A549 (cell line): ENCODE measurements around the gene EDARADD. TPM values are rescaled to one million over a fixed set of nuclear protein-coding genes. Genes with fewer than 3 reads are reported as not detected.

Source experiments
- ATAC-seq, 2 experiments: fragments of 200-7000 bp in 1 of 2; fragments of >200 bp in 1 of 2; cut with Nextera tagmentation in 1 of 2; cut with Tn5 transposase in 1 of 2; 3 replicates each; pipeline versions ENCODE4 v1.8.0 to v1.9.1; 2018 to 2020; ENCODE audit warnings: mild to moderate bottlenecking in 1 of 2, moderate library complexity in 1 of 2
- CTCF ChIA-PET: fragments of 300-600 bp; sonication (Branson Sonifier 250); formaldehyde crosslinking; extraction: SDS; loops from one replicate; lab custom pipeline; 2021; ENCODE audit warnings: antibody characterized with exemption, inconsistent platforms; lab: Yijun Ruan, JAX
- POLR2A ChIA-PET: fragments of 350-600 bp; formaldehyde crosslinking; extraction: SDS; loops from one replicate; lab custom pipeline; 2021; ENCODE audit warnings: antibody characterized with exemption, inconsistent platforms; lab: Yijun Ruan, JAX
- DNase-seq, 2 experiments: peaks; one replicate each; pipeline versions ENCODE4 v3.0.0 to v3.0.0-alpha.2; 2011 to 2016; ENCODE audit warnings: low read depth in 1 of 2, low spot score in 1 of 2
- FAIRE-seq: peaks from 2 replicates; lab custom pipeline; 2011; peaks lifted over from hg19 to GRCh38; lab: Jason Lieb, UNC
- H3K27ac ChIP-seq, 2 experiments: fragments of >200 bp; sonication (Bioruptor Twin); formaldehyde crosslinking; 3 replicates each; pipeline ENCODE4 v1.5.1; 2016 to 2017
- H3K4me1 ChIP-seq: fragments of >200 bp; sonication (Bioruptor Twin); formaldehyde crosslinking; 3 replicates; pipeline ENCODE4 v1.6.1; 2016
- H3K4me2 ChIP-seq: fragments of >200 bp; sonication (Bioruptor Twin); formaldehyde crosslinking; 3 replicates; pipeline ENCODE4 v1.6.1; 2016
- H3K4me3 ChIP-seq: fragments of >200 bp; sonication (Bioruptor Twin); formaldehyde crosslinking; 3 replicates; pipeline ENCODE4 v1.5.1; 2016
- H3K9me3 ChIP-seq: fragments of >200 bp; sonication (Bioruptor Twin); formaldehyde crosslinking; 3 replicates; pipeline ENCODE4 v1.6.1; 2016
- CBX8 ChIP-seq: fragments of 200-600 bp; sonication (generic); IDR thresholded peaks from 2 replicates; pipeline ENCODE4 v1.6.1; 2016
- CEBPB ChIP-seq, 2 experiments: fragments of >200 bp in 1 of 2; sonication (Bioruptor Twin) in 1 of 2; formaldehyde crosslinking in 1 of 2; IDR thresholded peaks; 2 replicates each; pipeline ENCODE4 v1.6.1; 2012 to 2016
- CHD4 ChIP-seq: fragments of 200-600 bp; sonication (generic); IDR thresholded peaks from 2 replicates; pipeline ENCODE4 v1.6.1; 2016; ENCODE audit warnings: antibody characterized with exemption, mild to moderate bottlenecking, borderline replicate concordance
- EP300 ChIP-seq, 2 experiments: fragments of >200 bp; sonication (Bioruptor Twin); formaldehyde crosslinking; IDR thresholded peaks; 2 replicates in 1 of 2; 3 replicates in 1 of 2; pipeline ENCODE4 v1.6.1; 2016 to 2017
- ESRRA ChIP-seq: fragments of 150-350 bp; IDR thresholded peaks from 2 replicates; pipeline ENCODE4 v1.6.1; 2014; ENCODE audit warnings: mild to moderate bottlenecking, low read length, borderline replicate concordance
- FOSB ChIP-seq: fragments of 250-450 bp; sonication (Bioruptor Pico); IDR thresholded peaks from 2 replicates; pipeline ENCODE4 v1.5.0; 2020; ENCODE audit warnings: mild to moderate bottlenecking, moderate library complexity
- GATA3 ChIP-seq: IDR thresholded peaks from 2 replicates; pipeline ENCODE4 v1.6.1; 2012; ENCODE audit warnings: borderline replicate concordance
- HOXB13 ChIP-seq: fragments of 250-450 bp; sonication (Bioruptor Pico); IDR thresholded peaks from 2 replicates; pipeline ENCODE4 v1.5.0; 2020; ENCODE audit warnings: low read depth, mild to moderate bottlenecking, moderate library complexity
- HOXB5 ChIP-seq: fragments of 250-450 bp; sonication (Bioruptor Pico); IDR thresholded peaks from 2 replicates; pipeline ENCODE4 v1.5.0; 2020; ENCODE audit warnings: mild to moderate bottlenecking, moderate library complexity
- JUN ChIP-seq, 2 experiments: fragments of >200 bp; sonication (Bioruptor Twin); formaldehyde crosslinking; IDR thresholded peaks; 2 replicates in 1 of 2; 3 replicates in 1 of 2; pipeline ENCODE4 v1.6.1; 2016 to 2017
- JUNB ChIP-seq: fragments of >200 bp; sonication (Bioruptor Twin); formaldehyde crosslinking; IDR thresholded peaks from 2 replicates; pipeline ENCODE4 v1.6.1; 2016
- KDM1A ChIP-seq: fragments of 200-600 bp; sonication (generic); IDR thresholded peaks from 2 replicates; pipeline ENCODE4 v1.6.1; 2016; ENCODE audit warnings: low read depth, mild to moderate bottlenecking
- MAFK ChIP-seq: fragments of 450-650 bp; IDR thresholded peaks from 2 replicates; pipeline ENCODE4 v1.6.1; 2014; ENCODE audit not compliant: partially characterized antibody
- POLR2A ChIP-seq: IDR thresholded peaks from 2 replicates; pipeline ENCODE4 v1.6.1; 2012; ENCODE audit warnings: mild to moderate bottlenecking, low read length
- POLR2AphosphoS2 ChIP-seq: conservative IDR thresholded peaks from 2 replicates; pipeline ENCODE4 v1.6.1; 2012; ENCODE audit warnings: low read length, improper control_type of control experiment, inconsistent platforms
- RCOR1 ChIP-seq: fragments of 150-350 bp; IDR thresholded peaks from 2 replicates; pipeline ENCODE4 v1.6.1; 2014; ENCODE audit warnings: antibody characterized with exemption, low read length, low read depth
- SMC3 ChIP-seq: fragments of >200 bp; sonication (Bioruptor Twin); formaldehyde crosslinking; IDR thresholded peaks from 3 replicates; pipeline ENCODE4 v1.6.1; 2018; ENCODE audit warnings: inconsistent platforms
- TFCP2L1 ChIP-seq: fragments of 250-450 bp; sonication (Bioruptor Pico); IDR thresholded peaks from 2 replicates; pipeline ENCODE4 v1.5.0; 2021; ENCODE audit warnings: mild to moderate bottlenecking
- ZC3H11A ChIP-seq: fragments of 450-650 bp; IDR thresholded peaks from 2 replicates; pipeline ENCODE4 v1.6.1; 2014; ENCODE audit warnings: antibody characterized with exemption, mild to moderate bottlenecking
- ZNF302 ChIP-seq: fragments of 250-450 bp; sonication (Bioruptor Pico); IDR thresholded peaks from 2 replicates; pipeline ENCODE4 v1.9.0; 2021; ENCODE audit warnings: inconsistent platforms, mild to moderate bottlenecking, moderate library complexity
- ZSCAN20 ChIP-seq: fragments of 250-450 bp; sonication (Bioruptor Pico); IDR thresholded peaks from 2 replicates; pipeline ENCODE4 v1.8.0; 2022; ENCODE audit warnings: mild to moderate bottlenecking, moderate library complexity
- WGBS: methylation state at CpG from one replicate; pipeline ENCODE4 v1.1.6; 2017; ENCODE audit errors: missing lambda C conversion rate; 5-methylcytosine and 5-hydroxymethylcytosine counted together
- polyA plus RNA-seq, 4 experiments: library from polyadenylated mRNA; depleted of rRNA in 3 of 4; stranded (reverse); fragments of >200 nt; fragmentation: RNase III in 1 of 4; extraction: RNeasy Plus Mini Kit Qiagen cat#74134 plus additional on column Dnase treatment in 1 of 4; gene quantifications; 2 replicates in 3 of 4; 3 replicates in 1 of 4; pipeline ENCODE4 v1.2.3, GENCODE V29; 2011 to 2017
- TF ChIP-seq, protein P1 (sequence below): fragments of 200-600 bp; sonication (generic); IDR thresholded peaks from 2 replicates; pipeline ENCODE4 v1.6.1; 2016; ENCODE audit warnings: antibody characterized with exemption, mild to moderate bottlenecking, moderate library complexity
- TF ChIP-seq, protein P2 (sequence below): fragments of >200 bp; sonication (Bioruptor Twin); formaldehyde crosslinking; IDR thresholded peaks from 3 replicates; pipeline ENCODE4 v1.5.1; 2016
- TF ChIP-seq, protein P3 (sequence below): IDR thresholded peaks from 2 replicates; pipeline ENCODE4 v1.6.1; 2012
- TF ChIP-seq, protein P4 (sequence below): IDR thresholded peaks from 2 replicates; pipeline ENCODE4 v1.6.1; 2012

Gene EDARADD
- polyA plus RNA-seq, 2 of the 4 experiments (the other 2 are of a cell fraction), result 2.1 to 5.8 TPM

DNA sequence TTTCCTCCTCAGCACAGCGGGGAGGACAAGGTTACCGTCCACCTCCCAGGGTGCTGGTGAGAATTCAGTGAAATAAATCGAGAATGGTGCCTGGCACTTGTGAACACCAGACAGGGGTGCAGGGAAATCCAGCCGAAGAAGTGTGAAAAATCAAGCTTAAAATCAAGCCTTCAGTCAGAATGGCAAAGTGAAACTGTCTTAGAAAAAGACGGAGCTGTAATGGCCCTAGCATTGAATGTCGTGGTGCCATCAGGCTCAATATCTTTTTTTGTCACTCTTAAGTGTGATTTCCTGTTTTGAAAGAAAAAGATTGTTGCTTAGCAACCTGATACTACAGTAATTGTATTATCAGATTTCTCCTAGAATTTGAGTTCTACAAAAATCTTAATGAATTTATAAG lies 22.1 kb downstream of the EDARADD start (continued):
- TF ChIP-seq, protein P1, sequence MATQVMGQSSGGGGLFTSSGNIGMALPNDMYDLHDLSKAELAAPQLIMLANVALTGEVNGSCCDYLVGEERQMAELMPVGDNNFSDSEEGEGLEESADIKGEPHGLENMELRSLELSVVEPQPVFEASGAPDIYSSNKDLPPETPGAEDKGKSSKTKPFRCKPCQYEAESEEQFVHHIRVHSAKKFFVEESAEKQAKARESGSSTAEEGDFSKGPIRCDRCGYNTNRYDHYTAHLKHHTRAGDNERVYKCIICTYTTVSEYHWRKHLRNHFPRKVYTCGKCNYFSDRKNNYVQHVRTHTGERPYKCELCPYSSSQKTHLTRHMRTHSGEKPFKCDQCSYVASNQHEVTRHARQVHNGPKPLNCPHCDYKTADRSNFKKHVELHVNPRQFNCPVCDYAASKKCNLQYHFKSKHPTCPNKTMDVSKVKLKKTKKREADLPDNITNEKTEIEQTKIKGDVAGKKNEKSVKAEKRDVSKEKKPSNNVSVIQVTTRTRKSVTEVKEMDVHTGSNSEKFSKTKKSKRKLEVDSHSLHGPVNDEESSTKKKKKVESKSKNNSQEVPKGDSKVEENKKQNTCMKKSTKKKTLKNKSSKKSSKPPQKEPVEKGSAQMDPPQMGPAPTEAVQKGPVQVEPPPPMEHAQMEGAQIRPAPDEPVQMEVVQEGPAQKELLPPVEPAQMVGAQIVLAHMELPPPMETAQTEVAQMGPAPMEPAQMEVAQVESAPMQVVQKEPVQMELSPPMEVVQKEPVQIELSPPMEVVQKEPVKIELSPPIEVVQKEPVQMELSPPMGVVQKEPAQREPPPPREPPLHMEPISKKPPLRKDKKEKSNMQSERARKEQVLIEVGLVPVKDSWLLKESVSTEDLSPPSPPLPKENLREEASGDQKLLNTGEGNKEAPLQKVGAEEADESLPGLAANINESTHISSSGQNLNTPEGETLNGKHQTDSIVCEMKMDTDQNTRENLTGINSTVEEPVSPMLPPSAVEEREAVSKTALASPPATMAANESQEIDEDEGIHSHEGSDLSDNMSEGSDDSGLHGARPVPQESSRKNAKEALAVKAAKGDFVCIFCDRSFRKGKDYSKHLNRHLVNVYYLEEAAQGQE, result no peak
- TF ChIP-seq, protein P2, sequence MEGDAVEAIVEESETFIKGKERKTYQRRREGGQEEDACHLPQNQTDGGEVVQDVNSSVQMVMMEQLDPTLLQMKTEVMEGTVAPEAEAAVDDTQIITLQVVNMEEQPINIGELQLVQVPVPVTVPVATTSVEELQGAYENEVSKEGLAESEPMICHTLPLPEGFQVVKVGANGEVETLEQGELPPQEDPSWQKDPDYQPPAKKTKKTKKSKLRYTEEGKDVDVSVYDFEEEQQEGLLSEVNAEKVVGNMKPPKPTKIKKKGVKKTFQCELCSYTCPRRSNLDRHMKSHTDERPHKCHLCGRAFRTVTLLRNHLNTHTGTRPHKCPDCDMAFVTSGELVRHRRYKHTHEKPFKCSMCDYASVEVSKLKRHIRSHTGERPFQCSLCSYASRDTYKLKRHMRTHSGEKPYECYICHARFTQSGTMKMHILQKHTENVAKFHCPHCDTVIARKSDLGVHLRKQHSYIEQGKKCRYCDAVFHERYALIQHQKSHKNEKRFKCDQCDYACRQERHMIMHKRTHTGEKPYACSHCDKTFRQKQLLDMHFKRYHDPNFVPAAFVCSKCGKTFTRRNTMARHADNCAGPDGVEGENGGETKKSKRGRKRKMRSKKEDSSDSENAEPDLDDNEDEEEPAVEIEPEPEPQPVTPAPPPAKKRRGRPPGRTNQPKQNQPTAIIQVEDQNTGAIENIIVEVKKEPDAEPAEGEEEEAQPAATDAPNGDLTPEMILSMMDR, result no peak
- no peak for TF ChIP-seq ZSCAN20
- TF ChIP-seq, all 56 proteins: peak for 0

DNA sequence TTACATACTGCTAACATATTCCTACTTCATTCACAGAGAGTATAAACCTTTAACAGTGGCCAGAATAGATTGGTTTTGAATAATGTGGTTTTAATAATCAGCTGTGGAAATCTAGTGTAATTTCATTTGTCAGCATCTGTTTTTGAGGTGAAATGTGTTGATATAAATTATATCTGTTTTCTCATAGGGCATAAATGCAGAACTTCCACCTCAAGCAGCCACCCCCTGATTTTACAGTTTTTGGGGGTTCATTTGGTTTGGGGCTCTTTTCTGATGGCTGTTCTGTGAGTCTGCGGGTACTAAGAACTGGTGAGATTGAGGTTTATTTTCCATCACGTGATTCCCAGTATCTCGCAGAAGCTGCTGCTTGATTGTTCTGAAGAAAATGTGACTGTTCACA lies 23.2 kb downstream of the EDARADD start:
- no peaks in the 10 kb centered on the region for H3K9me3 ChIP-seq
- FAIRE-seq (no peak), DNase-seq (no peak), ATAC-seq (no peak)
- H3K4me2 ChIP-seq, result no peak overlapping the region
- TF ChIP-seq EP300 (IDR thresholded peaks at IDR 0.05), result no peak
- no peak for TF ChIP-seq HOXB5
- no peak for TF ChIP-seq RCOR1
- no peak for TF ChIP-seq CBX8
- TF ChIP-seq SMC3, result no peak
- no peak for TF ChIP-seq CHD4
- TF ChIP-seq FOSB, result no peak
- TF ChIP-seq KDM1A, result no peak
- no peak for TF ChIP-seq TFCP2L1 (CRISPR knock-in tag)
- TF ChIP-seq MAFK, result no peak
- TF ChIP-seq HOXB13 (CRISPR knock-in tag), result no peak
- TF ChIP-seq ESRRA, result no peak
- TF ChIP-seq POLR2AphosphoS2, result no peak
- TF ChIP-seq, protein P3, sequence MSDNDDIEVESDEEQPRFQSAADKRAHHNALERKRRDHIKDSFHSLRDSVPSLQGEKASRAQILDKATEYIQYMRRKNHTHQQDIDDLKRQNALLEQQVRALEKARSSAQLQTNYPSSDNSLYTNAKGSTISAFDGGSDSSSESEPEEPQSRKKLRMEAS, result no peak
- no peak for TF ChIP-seq ZNF302 (CRISPR knock-in tag)
- no peak for TF ChIP-seq ZSCAN20
- TF ChIP-seq JUN (IDR thresholded peaks at IDR 0.05), result no peak
- TF ChIP-seq, protein P4, sequence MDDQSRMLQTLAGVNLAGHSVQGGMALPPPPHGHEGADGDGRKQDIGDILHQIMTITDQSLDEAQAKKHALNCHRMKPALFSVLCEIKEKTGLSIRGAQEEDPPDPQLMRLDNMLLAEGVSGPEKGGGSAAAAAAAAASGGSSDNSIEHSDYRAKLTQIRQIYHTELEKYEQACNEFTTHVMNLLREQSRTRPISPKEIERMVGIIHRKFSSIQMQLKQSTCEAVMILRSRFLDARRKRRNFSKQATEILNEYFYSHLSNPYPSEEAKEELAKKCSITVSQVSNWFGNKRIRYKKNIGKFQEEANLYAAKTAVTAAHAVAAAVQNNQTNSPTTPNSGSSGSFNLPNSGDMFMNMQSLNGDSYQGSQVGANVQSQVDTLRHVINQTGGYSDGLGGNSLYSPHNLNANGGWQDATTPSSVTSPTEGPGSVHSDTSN, result no peak
- TF ChIP-seq ZC3H11A, result no peak
- no peak for TF ChIP-seq POLR2A
- no peak overlapping the region for H3K27ac ChIP-seq
- POLR2A ChIA-PET, result no interaction called here
- CTCF ChIA-PET, result no interaction called here
- WGBS, result 89% methylated on average over 3 of the region's 3 CpGs
- H3K4me3 ChIP-seq, result no peak overlapping the region
- H3K4me1 ChIP-seq, result peaks cover 22% of the 10 kb centered on the region

DNA sequence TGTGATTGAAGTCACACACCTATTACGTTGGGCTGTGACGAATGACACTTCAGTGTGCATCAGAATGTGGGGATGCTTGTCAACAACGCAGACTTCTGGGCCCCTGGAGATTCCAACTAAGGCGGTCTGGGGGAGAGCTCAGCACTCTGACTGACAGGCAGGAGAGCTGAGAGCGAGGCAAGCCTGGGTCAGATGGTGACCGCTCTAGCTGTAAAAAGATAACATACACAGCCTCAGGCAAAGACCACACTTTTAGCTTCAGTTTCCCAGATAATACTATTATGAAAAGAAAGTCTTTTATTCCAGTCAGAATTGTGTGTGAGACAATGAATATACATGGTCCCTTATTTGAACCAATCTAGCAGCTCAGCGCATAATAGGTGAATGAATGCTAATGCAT lies 25.4 kb downstream of the EDARADD start:
- POLR2A ChIA-PET, result no interaction called here
- CTCF ChIA-PET, result interaction anchor here (0.8 kb wide), 1 partner anchor 11 kb away, joined by 3 read pairs; no protein-coding TSS in a partner anchor
- WGBS, result 77% methylated on average over 7 of the region's 7 CpGs
- H3K9me3 ChIP-seq, result no peaks in the 10 kb centered on the region
- no peak for ATAC-seq
- H3K4me3 ChIP-seq, result no peak overlapping the region
- no peak overlapping the region for H3K4me2 ChIP-seq
- TF ChIP-seq FOSB, result no peak
- TF ChIP-seq GATA3, result no peak
- no peak for TF ChIP-seq CHD4
- no peak for TF ChIP-seq JUNB
- no peak for TF ChIP-seq CEBPB (IDR thresholded peaks at IDR 0.05)
- TF ChIP-seq, all 56 proteins: peak for 0
- H3K27ac ChIP-seq, result peak overlapping the region in 1 of 2 experiments; percentile 40; a peak in 1 of 6 replicates
- H3K4me1 ChIP-seq, result peaks cover 22% of the 10 kb centered on the region
- no peak for FAIRE-seq
- DNase-seq, result no peak
